ENCODE data around the gene DKC1.

The DKC1 gene

GRCh38 chrX:154762537-154763296 is at the start of gene DKC1:
Gene DKC1, plus strand, starts transcription at chrX:154762864. Its CDS starts 102 bp downstream, at chrX:154762966.
- peak; percentile 87 for DNase-seq (ENCODE audit: low read depth)

GRCh38 chrX:154714925-154715324 is 47.7 kb upstream of the DKC1 start:
- no peak for DNase-seq (ENCODE audit: low read depth)

GRCh38 chrX:154715825-154716224 is 46.8 kb upstream of the DKC1 start:
- no peak for DNase-seq (ENCODE audit: low read depth)

GRCh38 chrX:154717824-154718223 is 44.8 kb upstream of the DKC1 start:
- DNase-seq (ENCODE audit: low read depth): no peak

- no peak for DNase-seq (ENCODE audit: low read depth)
These were observed 44.0 kb upstream of the DKC1 start for GRCh38 chrX:154718616-154719015.

GRCh38 chrX:154719132-154719675 is 43.5 kb upstream of the DKC1 start:
- no peak for DNase-seq (ENCODE audit: low read depth)

DNA sequence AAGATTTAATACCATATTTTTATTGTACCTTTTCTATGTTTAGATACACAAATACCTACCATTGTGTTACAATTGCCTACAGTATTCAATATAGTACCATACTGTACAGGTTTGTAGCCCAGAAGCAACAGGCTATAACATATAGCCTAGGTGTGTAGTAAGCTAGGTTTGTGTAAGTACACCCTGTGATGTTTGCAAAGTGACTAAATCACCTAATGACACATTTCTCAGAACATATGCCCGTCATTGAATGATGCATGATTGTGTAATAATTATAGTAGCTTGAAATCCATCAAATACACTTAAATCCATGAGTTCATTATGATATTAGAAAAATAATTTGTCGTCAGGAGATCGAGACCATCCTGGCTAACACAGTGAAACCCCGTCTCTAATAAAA is 42.6 kb upstream of the DKC1 start:
- no peak for DNase-seq (ENCODE audit: low read depth)

DNA sequence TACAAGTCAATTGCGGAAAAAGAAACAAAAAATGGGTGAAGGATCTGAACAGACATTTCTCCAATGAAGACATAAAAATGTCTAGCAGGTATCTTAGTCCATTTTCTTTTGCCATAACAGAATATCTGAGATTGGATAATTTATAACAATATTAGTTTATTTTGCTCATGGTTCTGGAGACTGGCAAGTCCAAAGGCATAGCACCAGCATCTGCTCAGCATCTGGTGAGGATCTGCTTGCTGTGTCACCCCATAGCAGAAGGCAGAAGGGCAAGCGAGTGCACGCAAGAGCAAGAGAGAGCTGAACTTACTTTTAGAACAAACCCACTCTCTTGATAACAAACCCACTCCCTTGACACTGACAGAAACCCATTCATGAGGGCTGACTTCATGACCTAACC is 41.5 kb upstream of the DKC1 start:
- no peak for DNase-seq (ENCODE audit: low read depth)

GRCh38 chrX:154724993-154725756 is 37.5 kb upstream of the DKC1 start:
- DNase-seq (ENCODE audit: low read depth): no peak

- no peak for DNase-seq (ENCODE audit: low read depth)
These were observed 35.2 kb upstream of the DKC1 start for GRCh38 chrX:154727418-154727817.

GRCh38 chrX:154727871-154728270 is 34.8 kb upstream of the DKC1 start:
- no peak for DNase-seq (ENCODE audit: low read depth)

DNA sequence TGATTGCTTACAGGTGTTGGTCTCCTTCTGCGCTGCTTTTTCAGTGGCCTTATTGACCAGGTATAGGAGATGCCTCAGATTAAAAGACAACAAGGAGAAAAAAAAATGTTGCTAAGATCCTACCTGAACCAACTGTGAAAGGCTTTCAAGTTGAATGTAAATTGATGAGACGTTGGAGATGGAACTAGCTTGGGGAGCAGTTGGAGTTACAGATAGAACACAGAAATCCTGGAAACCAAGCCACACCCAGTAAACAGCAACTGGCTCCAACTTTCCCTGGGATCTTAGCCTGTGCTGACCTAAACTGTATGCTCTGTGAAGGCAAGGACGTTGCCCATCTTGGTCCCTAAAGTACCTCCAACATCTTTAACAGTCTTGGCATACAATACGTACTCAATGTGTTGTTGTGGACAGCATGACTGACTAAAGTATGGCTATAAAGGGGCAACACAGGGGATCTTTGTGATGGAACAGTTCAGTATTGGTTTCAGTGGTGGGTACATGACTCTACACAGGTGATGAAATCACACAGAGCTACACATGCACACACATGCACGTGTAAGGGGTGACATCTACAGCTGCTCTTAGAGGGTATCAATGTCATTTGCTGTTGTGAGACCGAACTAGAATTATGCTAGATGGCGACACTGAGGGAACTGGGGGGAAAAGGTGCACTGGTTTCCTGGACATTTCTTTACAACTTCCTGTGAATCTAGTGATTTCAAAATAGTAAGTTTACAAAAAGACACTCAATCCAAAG is 34.1 kb upstream of the DKC1 start:
- DNase-seq (ENCODE audit: low read depth): no peak

DNA sequence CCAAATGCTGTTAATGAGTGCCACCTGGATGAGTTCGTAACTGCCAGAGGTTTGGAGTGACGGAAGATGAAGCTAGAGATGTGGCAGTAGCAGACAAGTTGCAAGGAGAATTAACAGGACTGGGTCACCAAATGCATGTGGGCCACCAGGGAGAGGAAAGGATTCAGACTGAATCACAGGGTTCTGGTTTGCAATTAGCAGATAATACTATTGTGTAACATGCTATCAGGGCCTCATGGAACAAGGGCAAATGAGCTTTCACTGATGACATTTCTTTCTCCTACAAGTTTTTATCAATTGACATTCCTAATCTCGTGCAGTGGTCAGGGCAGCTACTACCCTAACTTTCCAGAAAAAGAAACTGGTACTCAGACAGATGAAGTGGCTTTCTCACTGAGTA is 33.2 kb upstream of the DKC1 start:
- DNase-seq (ENCODE audit: low read depth): no peak

- no peak for DNase-seq (ENCODE audit: low read depth)
These were observed 32.3 kb upstream of the DKC1 start for GRCh38 chrX:154730253-154730891.

DNA sequence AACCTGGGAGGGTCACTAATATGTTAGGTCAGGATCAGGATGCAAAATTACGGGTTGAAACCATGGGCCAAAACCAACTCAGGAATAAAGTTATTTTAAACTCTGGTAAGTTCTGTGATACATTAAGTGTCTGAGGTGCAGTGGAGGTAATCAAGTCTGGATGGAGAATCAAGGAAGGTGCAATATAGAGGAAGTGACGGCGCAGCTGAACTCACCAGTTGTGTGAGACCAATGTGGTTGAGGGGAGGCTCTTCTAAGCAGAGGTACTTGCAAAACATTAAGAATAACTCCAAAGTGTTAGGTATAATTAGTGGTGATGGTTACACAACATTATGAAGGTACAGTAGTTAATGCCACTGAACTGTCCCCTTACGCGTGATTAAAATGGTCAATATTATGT is 31.5 kb upstream of the DKC1 start:
- DNase-seq (ENCODE audit: low read depth): no peak

DNA sequence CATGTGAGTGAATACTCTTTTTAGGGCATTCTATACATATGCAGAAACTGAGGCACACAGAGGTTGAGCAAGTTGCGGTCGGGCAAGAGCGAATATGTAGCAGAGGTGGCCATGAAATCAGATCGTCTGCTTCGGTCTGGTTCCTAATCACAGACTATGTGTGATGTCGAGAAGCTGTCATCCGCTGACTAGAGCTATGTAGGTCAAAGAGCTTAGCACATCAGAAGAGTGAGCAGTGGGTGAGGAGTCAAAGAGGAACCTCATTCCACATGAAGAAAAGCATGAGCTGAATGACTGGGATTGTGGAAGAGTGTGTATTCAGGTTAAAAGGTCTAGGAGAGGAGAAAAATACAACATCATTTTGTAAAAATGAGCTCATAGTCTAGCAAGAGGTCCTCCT is 30.8 kb upstream of the DKC1 start:
- DNase-seq (ENCODE audit: low read depth): no peak

- DNase-seq (ENCODE audit: low read depth): no peak
These were observed 30.1 kb upstream of the DKC1 start for GRCh38 chrX:154732421-154733065.

DNA sequence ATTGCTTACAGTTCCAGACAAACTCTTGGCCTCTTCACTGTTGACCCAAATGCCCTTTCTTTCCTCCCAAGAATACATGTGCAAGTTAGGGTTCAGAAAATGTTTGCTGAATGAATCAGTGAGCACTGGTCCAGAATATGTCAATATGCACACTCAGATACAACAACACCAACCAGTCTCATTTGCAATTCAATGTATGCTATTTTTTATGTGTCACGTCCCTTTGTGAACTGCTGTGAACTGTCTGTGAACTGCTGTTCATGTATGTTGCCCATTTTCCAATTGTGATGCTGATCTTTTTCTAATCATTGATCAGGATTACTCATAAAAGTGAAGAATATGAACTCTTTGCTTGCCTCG is 29.6 kb upstream of the DKC1 start:
- DNase-seq (ENCODE audit: low read depth): no peak

DNA sequence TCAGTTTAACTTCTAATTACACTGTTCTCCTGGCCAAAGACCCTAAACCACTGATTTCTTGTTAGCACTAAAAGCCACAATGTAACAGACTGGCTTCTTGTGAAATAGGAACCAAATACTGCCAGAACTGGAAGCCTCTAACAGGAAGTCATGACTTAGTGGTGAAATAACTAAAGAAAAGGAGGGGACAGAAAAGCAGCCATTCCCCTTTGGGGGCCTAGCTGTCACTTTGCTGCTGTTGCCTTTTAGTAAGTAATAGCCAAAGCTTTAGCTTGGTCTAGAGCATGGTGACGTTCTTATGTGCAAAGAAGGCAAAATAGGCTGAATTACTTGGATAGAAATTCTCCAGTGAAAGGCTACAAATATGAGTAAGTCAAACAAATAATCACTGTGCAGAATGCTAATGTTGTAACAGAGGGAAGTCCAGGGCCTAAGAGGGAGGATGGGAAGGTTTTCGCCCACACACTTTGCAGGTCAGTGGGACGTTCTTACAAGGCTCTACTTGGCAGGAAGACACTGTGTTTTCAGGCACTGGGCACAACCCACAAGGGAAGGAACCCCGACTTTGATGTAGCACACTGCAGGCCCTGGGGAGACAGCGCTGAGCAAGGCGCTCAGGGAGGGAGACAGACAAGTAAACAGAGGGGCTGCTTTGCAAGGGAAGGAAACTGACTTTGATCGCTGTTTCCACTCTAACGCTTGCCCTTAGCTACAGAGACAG is 28.4 kb upstream of the DKC1 start:
- no peak for DNase-seq (ENCODE audit: low read depth)

GRCh38 chrX:154735695-154736393 is 26.8 kb upstream of the DKC1 start:
- DNase-seq (ENCODE audit: low read depth): no peak

All from stimulated activated CD8-positive, alpha-beta memory T cell treated with anti-CD3 and anti-CD28 coated beads, Interleukin-12 subunit alpha, Interleukin-12 subunit beta, amount 100 ng/mL, for 1 hour (primary cell).